Measurements from ENCODE around the gene NCAM1.

DNA sequence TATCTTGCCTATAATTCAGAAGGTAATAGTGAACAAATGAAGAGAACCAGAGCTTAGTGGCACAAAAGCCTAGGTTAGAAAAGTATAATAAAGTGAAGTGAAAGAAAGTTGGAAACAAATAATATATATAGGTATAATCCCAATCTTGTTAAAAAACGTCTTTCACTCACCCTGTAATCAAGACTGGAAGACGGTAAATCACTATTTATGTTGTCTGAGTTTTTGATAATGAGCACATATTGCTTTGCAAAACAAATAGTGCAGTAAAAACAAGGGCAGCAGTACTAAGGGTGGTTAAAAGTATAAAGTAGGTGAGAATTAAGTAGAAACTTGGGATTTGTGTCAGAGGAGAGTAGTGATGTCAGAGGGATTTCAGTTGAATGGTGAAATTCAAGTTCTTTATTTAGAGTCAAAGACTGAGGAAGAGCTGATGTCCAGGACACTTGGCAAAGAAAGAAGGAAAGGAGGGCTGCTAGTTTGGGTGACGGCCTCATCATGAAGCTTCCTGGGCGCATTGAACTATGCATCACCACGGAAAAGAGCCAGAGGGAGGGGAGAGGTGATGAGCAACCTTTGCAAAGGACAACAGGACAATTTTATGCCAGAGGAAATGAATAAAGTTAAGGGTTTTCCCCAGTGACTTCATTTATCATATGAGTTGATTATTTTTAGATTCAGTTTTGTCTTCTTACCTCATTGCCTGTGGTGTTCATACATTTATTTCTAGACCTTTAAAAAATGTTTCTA, 11.4 kb downstream of the NCAM1 start:
- TF ChIP-seq, protein P1, sequence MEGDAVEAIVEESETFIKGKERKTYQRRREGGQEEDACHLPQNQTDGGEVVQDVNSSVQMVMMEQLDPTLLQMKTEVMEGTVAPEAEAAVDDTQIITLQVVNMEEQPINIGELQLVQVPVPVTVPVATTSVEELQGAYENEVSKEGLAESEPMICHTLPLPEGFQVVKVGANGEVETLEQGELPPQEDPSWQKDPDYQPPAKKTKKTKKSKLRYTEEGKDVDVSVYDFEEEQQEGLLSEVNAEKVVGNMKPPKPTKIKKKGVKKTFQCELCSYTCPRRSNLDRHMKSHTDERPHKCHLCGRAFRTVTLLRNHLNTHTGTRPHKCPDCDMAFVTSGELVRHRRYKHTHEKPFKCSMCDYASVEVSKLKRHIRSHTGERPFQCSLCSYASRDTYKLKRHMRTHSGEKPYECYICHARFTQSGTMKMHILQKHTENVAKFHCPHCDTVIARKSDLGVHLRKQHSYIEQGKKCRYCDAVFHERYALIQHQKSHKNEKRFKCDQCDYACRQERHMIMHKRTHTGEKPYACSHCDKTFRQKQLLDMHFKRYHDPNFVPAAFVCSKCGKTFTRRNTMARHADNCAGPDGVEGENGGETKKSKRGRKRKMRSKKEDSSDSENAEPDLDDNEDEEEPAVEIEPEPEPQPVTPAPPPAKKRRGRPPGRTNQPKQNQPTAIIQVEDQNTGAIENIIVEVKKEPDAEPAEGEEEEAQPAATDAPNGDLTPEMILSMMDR (IDR thresholded peaks at IDR 0.05; ENCODE audit: borderline replicate concordance, extremely low read depth, low read length, poor library complexity, severe bottlenecking): no peak
- no peak for TF ChIP-seq EZH2 (IDR thresholded peaks at IDR 0.05; ENCODE audit: borderline replicate concordance, low read depth, low read length, severe bottlenecking)
